HepG2 (cell line): ENCODE measurements around the gene CTRB2. TPM values are rescaled to one million over a fixed set of nuclear protein-coding genes. Genes with fewer than 3 reads are reported as not detected.
A peak's percentile ranks its signal among the peaks of the same experiment; 100 is the strongest.

ENCODE experiments used
- ARNTL ChIP-seq: sonication (generic); formaldehyde crosslinking; IDR thresholded peaks from 2 replicates; pipeline ENCODE4 v1.4.0; 2020; ENCODE audit warnings: mild to moderate bottlenecking, missing genetic modification reagents
- CCDC6 ChIP-seq: sonication (generic); formaldehyde crosslinking; IDR thresholded peaks from 2 replicates; pipeline ENCODE4 v1.8.1; 2022; ENCODE audit warnings: mild to moderate bottlenecking, missing genetic modification reagents, moderate library complexity
- GATA4 ChIP-seq: sonication (generic); IDR thresholded peaks from 2 replicates; pipeline ENCODE4 v1.6.1; 2016; ENCODE audit warnings: antibody characterized with exemption, low read depth, borderline replicate concordance
- KDM6A ChIP-seq: IDR thresholded peaks from 2 replicates; pipeline ENCODE4 v1.6.1; 2016; ENCODE audit warnings: low read depth
- SETDB1 ChIP-seq: sonication (generic); formaldehyde crosslinking; IDR thresholded peaks from 2 replicates; pipeline ENCODE4 v1.5.1; 2020; ENCODE audit warnings: missing genetic modification reagents, mild to moderate bottlenecking, borderline replicate concordance
- SMARCE1 ChIP-seq: fragments of 450-650 bp; IDR thresholded peaks from 2 replicates; pipeline ENCODE4 v1.6.1; 2017; ENCODE audit warnings: borderline replicate concordance
- XBP1 ChIP-seq: sonication (generic); formaldehyde crosslinking; IDR thresholded peaks from 2 replicates; pipeline ENCODE4 v1.5.0; 2020; ENCODE audit warnings: missing genetic modification reagents
- ZNF136 ChIP-seq: sonication (generic); formaldehyde crosslinking; IDR thresholded peaks from 2 replicates; pipeline ENCODE4 v1.8.1; 2022; ENCODE audit warnings: low read depth, mild to moderate bottlenecking, moderate library complexity, missing genetic modification reagents
- ZNF282 ChIP-seq: fragments of 450-650 bp; IDR thresholded peaks from 2 replicates; pipeline ENCODE4 v1.6.1; 2018; ENCODE audit not compliant: partially characterized antibody
- ZNF367 ChIP-seq: sonication (generic); formaldehyde crosslinking; IDR thresholded peaks from 2 replicates; pipeline ENCODE4 v1.4.0; 2020; ENCODE audit warnings: missing genetic modification reagents, borderline replicate concordance
- ZNF737 ChIP-seq: sonication (generic); formaldehyde crosslinking; IDR thresholded peaks from 2 replicates; pipeline ENCODE4 v1.5.0; 2020; ENCODE audit warnings: missing genetic modification reagents, mild to moderate bottlenecking, borderline replicate concordance
- ZNF790 ChIP-seq: sonication (generic); formaldehyde crosslinking; IDR thresholded peaks from 2 replicates; pipeline ENCODE4 v1.8.0; 2022; ENCODE audit warnings: missing genetic modification reagents, mild to moderate bottlenecking, borderline replicate concordance
- ZNF83 ChIP-seq: sonication (generic); formaldehyde crosslinking; IDR thresholded peaks from 2 replicates; pipeline ENCODE4 v1.4.0; 2020; ENCODE audit warnings: missing genetic modification reagents, mild to moderate bottlenecking, borderline replicate concordance
- polyA plus RNA-seq, 8 experiments: library from polyadenylated mRNA; depleted of rRNA in 3 of 8; stranded (reverse) in 7 of 8; unstranded in 1 of 8; fragments of >200 nt; fragmentation: Illumina TruSeq in 4 of 8; extraction: Trizol in 4 of 8; gene quantifications; 2 replicates each; pipeline versions ENCODE4 v1.2.1 to v1.2.3, GENCODE V29; 2011 to 2016; ENCODE audit warnings: low read depth in 4 of 8, missing spikeins in 1 of 8, mixed read lengths in 1 of 8; ENCODE audit not compliant: insufficient read depth in 1 of 8
- total RNA-seq, 5 experiments: library from RNA; depleted of rRNA; stranded (reverse); fragments of >200 nt; fragmentation: Illumina TruSeq; extraction: Trizol; gene quantifications; 2 replicates each; pipeline ENCODE4 v1.2.3, GENCODE V29; 2016; ENCODE audit warnings: low read depth in 1 of 5
- TF ChIP-seq, protein P1 (sequence below): sonication (generic); formaldehyde crosslinking; IDR thresholded peaks from 2 replicates; pipeline ENCODE4 v1.4.0; 2020; ENCODE audit warnings: mild to moderate bottlenecking, missing genetic modification reagents
- TF ChIP-seq, protein P2 (sequence below): sonication (generic); formaldehyde crosslinking; IDR thresholded peaks from 2 replicates; pipeline ENCODE4 v1.5.1; 2020; ENCODE audit warnings: mild to moderate bottlenecking, missing genetic modification reagents, borderline replicate concordance
- TF ChIP-seq, protein P3 (sequence below): sonication (generic); formaldehyde crosslinking; IDR thresholded peaks from 2 replicates; pipeline ENCODE4 v1.8.0; 2022; ENCODE audit warnings: missing genetic modification reagents, mild to moderate bottlenecking, borderline replicate concordance
- TF ChIP-seq, protein P4 (sequence below), 2 experiments: sonication (generic) in 1 of 2; formaldehyde crosslinking in 1 of 2; IDR thresholded peaks; 2 replicates each; pipeline versions ENCODE4 v1.4.0 to v1.6.1; 2018 to 2020; ENCODE audit warnings: missing genetic modification reagents in 2 of 2, borderline replicate concordance in 1 of 2, low read depth in 1 of 2, mild to moderate bottlenecking in 1 of 2, missing biosample characterization in 1 of 2

CTRB2 gene
- total and polyA plus RNA-seq, 2 of the 13 experiments (the other 11 are each of a cell fraction or from before 2014, with no cell fraction given): 0.13 TPM; not detected in 1

DNA sequence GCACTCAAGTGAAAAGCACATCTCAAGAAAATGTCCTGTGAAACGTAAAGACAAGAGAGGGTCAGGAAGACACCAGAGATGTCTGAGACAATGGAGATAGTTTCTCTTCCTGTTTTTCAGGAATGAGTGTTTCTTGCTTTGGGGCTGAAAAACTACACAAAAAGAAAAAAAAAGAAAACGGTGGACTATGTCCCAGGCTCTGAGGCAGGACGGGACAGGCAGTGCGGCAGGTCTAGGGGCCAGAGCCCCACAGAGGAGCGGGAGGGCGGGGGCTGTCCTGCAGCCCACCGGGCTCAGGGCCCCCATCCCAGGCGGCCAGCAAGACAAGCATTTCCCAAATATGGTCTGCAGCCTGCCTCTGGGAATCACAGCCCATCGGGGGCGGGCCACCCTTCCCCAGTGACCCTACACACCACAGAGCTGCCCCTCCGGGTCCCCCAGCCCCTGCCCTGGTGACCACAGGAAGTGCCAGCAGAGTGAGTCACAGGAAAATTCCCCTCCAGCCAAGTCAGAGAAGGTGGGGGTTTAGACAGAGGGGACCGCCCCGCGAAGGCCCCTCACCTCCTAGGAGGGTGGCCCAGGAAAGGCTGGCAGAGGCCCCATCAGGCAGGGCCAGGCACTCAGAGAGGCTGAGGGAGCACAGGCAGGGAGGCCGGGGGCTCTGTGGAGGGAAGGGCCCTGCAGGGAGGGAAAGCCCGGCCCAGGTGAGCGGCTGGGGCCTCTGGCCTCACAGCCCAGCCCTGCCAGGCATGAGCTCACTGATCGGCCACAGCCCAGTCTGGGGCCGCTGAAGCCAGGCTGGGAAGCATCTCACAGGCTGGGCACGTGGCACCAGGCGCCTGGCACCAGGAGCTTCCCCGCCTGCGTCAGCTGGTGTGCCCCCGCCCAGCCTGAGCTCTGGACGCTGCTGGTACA is 38.1 kb upstream of the CTRB2 start (continued):
- no peak for TF ChIP-seq ZNF282
- TF ChIP-seq KDM6A (CRISPR knock-in tag): peak; percentile 94
- TF ChIP-seq, protein P1, sequence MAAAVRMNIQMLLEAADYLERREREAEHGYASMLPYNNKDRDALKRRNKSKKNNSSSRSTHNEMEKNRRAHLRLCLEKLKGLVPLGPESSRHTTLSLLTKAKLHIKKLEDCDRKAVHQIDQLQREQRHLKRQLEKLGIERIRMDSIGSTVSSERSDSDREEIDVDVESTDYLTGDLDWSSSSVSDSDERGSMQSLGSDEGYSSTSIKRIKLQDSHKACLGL (CRISPR knock-in tag): peak; percentile 96
- TF ChIP-seq ZNF136 (CRISPR knock-in tag): peak; percentile 63; the same call in 1 of the 2 replicates
- peak; percentile 26; the same call in 1 of the 2 replicates for TF ChIP-seq ZNF790 (CRISPR knock-in tag)
- TF ChIP-seq CCDC6: peak; percentile 89
- TF ChIP-seq, protein P2, sequence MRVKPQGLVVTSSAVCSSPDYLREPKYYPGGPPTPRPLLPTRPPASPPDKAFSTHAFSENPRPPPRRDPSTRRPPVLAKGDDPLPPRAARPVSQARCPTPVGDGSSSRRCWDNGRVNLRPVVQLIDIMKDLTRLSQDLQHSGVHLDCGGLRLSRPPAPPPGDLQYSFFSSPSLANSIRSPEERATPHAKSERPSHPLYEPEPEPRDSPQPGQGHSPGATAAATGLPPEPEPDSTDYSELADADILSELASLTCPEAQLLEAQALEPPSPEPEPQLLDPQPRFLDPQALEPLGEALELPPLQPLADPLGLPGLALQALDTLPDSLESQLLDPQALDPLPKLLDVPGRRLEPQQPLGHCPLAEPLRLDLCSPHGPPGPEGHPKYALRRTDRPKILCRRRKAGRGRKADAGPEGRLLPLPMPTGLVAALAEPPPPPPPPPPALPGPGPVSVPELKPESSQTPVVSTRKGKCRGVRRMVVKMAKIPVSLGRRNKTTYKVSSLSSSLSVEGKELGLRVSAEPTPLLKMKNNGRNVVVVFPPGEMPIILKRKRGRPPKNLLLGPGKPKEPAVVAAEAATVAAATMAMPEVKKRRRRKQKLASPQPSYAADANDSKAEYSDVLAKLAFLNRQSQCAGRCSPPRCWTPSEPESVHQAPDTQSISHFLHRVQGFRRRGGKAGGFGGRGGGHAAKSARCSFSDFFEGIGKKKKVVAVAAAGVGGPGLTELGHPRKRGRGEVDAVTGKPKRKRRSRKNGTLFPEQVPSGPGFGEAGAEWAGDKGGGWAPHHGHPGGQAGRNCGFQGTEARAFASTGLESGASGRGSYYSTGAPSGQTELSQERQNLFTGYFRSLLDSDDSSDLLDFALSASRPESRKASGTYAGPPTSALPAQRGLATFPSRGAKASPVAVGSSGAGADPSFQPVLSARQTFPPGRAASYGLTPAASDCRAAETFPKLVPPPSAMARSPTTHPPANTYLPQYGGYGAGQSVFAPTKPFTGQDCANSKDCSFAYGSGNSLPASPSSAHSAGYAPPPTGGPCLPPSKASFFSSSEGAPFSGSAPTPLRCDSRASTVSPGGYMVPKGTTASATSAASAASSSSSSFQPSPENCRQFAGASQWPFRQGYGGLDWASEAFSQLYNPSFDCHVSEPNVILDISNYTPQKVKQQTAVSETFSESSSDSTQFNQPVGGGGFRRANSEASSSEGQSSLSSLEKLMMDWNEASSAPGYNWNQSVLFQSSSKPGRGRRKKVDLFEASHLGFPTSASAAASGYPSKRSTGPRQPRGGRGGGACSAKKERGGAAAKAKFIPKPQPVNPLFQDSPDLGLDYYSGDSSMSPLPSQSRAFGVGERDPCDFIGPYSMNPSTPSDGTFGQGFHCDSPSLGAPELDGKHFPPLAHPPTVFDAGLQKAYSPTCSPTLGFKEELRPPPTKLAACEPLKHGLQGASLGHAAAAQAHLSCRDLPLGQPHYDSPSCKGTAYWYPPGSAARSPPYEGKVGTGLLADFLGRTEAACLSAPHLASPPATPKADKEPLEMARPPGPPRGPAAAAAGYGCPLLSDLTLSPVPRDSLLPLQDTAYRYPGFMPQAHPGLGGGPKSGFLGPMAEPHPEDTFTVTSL (CRISPR knock-in tag): peak; percentile 91
- 0 out of 2 replicates have a peak, but pooled peaks have one; percentile 35 for TF ChIP-seq ZNF83 (CRISPR knock-in tag)
- TF ChIP-seq, protein P3, sequence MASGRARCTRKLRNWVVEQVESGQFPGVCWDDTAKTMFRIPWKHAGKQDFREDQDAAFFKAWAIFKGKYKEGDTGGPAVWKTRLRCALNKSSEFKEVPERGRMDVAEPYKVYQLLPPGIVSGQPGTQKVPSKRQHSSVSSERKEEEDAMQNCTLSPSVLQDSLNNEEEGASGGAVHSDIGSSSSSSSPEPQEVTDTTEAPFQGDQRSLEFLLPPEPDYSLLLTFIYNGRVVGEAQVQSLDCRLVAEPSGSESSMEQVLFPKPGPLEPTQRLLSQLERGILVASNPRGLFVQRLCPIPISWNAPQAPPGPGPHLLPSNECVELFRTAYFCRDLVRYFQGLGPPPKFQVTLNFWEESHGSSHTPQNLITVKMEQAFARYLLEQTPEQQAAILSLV (CRISPR knock-in tag): peak; percentile 68
- TF ChIP-seq GATA4: peak; percentile 81; the same call in 1 of the 2 replicates
- TF ChIP-seq ARNTL: peak; percentile 79
- TF ChIP-seq, protein P4, sequence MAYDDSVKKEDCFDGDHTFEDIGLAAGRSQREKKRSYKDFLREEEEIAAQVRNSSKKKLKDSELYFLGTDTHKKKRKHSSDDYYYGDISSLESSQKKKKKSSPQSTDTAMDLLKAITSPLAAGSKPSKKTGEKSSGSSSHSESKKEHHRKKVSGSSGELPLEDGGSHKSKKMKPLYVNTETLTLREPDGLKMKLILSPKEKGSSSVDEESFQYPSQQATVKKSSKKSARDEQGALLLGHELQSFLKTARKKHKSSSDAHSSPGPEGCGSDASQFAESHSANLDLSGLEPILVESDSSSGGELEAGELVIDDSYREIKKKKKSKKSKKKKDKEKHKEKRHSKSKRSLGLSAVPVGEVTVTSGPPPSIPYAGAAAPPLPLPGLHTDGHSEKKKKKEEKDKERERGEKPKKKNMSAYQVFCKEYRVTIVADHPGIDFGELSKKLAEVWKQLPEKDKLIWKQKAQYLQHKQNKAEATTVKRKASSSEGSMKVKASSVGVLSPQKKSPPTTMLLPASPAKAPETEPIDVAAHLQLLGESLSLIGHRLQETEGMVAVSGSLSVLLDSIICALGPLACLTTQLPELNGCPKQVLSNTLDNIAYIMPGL (CRISPR knock-in tag; IDR thresholded peaks at IDR 0.05; ENCODE audit: borderline replicate concordance in 1 of 2, low read depth in 1 of 2): peak; percentile 75 to 89
- TF ChIP-seq SETDB1 (CRISPR knock-in tag): no peak
- peak; percentile 26; the same call in 1 of the 2 replicates for TF ChIP-seq SMARCE1
- TF ChIP-seq XBP1 (CRISPR knock-in tag): peak; percentile 49; the same call in 1 of the 2 replicates
- TF ChIP-seq ZNF367: no peak
- TF ChIP-seq ZNF737 (CRISPR knock-in tag): no peak
